Lower lobe of right lung (tissue), 2 donors: ENCODE measurements around the gene BIRC7. TPM values are rescaled to one million over a fixed set of nuclear protein-coding genes. Genes with fewer than 3 reads are reported as not detected.

Experiments used
- ATAC-seq, 2 donors: fragments of 200-7000 bp; cut with Tn5 transposase; one replicate each; pipeline ENCODE4 v1.9.1; 2020 to 2022; ENCODE audit warnings: mild to moderate bottlenecking in 2 of 2, moderate library complexity in 2 of 2
- DNase-seq: peaks from one replicate; pipeline ENCODE4 v3.0.0-alpha.2; 2020
- H3K27ac ChIP-seq: fragments of 200-600 bp; one replicate; pipeline ENCODE4 v1.8.0; 2022
- H3K27me3 ChIP-seq: fragments of 200-600 bp; one replicate; pipeline ENCODE4 v1.8.0; 2022; ENCODE audit warnings: low read depth
- H3K36me3 ChIP-seq: fragments of 200-600 bp; one replicate; pipeline ENCODE4 v1.8.0; 2022; ENCODE audit warnings: mild to moderate bottlenecking
- H3K4me1 ChIP-seq: fragments of 200-600 bp; one replicate; pipeline ENCODE4 v1.8.0; 2022
- H3K4me3 ChIP-seq: fragments of 200-600 bp; one replicate; pipeline ENCODE4 v1.8.0; 2022; ENCODE audit warnings: mild to moderate bottlenecking
- H3K9me3 ChIP-seq: fragments of 200-600 bp; one replicate; pipeline ENCODE4 v1.8.0; 2022
- CTCF ChIP-seq: fragments of 200-600 bp; IDR thresholded peaks from one replicate; pipeline ENCODE4 v1.8.0; 2022; ENCODE audit warnings: antibody characterized with exemption, mild to moderate bottlenecking
- intact Hi-C: fragments of 100-400 bp; cut with DNase I; formaldehyde crosslinking; loops from one replicate; pipeline ENCODE4 v1.11.0; 2022
- total RNA-seq: library from RNA; stranded (reverse); fragmentation: NEBNext Ultra II Directional; extraction: Animal tissue kit (Norgen Biotek cat#: 25700); gene quantifications from one replicate; pipeline ENCODE4 v1.2.1, GENCODE V29; 2021
- donor health status: DM: no; HTN: yes; CAD: no; lungs with severe emphysema.

Gene BIRC7
- total RNA-seq, 1 donor from 2014 or later = 15.9 TPM

GRCh38 chr20:63226042-63226943 lies 9.4 kb upstream of the BIRC7 start:
- H3K27me3 ChIP-seq = peaks cover 48% of the 10 kb centered on the region
- TF ChIP-seq CTCF = no peak
- H3K4me3 ChIP-seq = no peak overlapping the region
- no peaks in the 10 kb centered on the region for H3K4me1 ChIP-seq
- no peak for ATAC-seq
- no peaks in the 10 kb centered on the region for H3K9me3 ChIP-seq
- no peaks in the 10 kb centered on the region for H3K36me3 ChIP-seq
- no peak overlapping the region for H3K27ac ChIP-seq
- no peak for DNase-seq
- intact Hi-C loops = no loop called here

- ATAC-seq = no peak
- Histone ChIP-seq H3K27ac (no peak overlapping the region), H3K9me3 (no peaks in the 10 kb centered on the region), H3K4me3 (no peak overlapping the region), H3K36me3 (no peaks in the 10 kb centered on the region), H3K27me3 (peaks cover 47% of the 10 kb centered on the region), H3K4me1 (no peaks in the 10 kb centered on the region)
- intact Hi-C loops = no loop called here
- no peak for DNase-seq
- no peak for TF ChIP-seq CTCF
Observed at GRCh38 chr20:63227260-63227659, 8.4 kb upstream of the BIRC7 start.

GRCh38 chr20:63228806-63229205 lies 6.9 kb upstream of the BIRC7 start:
- Histone ChIP-seq H3K27me3 (peaks cover 44% of the 10 kb centered on the region), H3K27ac (no peak overlapping the region), H3K36me3 (no peaks in the 10 kb centered on the region), H3K4me3 (no peak overlapping the region), H3K9me3 (no peaks in the 10 kb centered on the region), H3K4me1 (no peaks in the 10 kb centered on the region)
- no peak for TF ChIP-seq CTCF
- DNase-seq = no peak
- no peak for ATAC-seq
- intact Hi-C loops = no loop called here

- Histone ChIP-seq H3K4me3 (no peak overlapping the region), H3K36me3 (no peaks in the 10 kb centered on the region), H3K9me3 (no peaks in the 10 kb centered on the region), H3K27ac (no peak overlapping the region), H3K4me1 (no peaks in the 10 kb centered on the region), H3K27me3 (peaks cover 52% of the 10 kb centered on the region)
- intact Hi-C loops = no loop called here
- peak; percentile 35 to 40 for ATAC-seq
- no peak for DNase-seq
- TF ChIP-seq CTCF = peak; percentile 44
Observed at GRCh38 chr20:63230800-63231268, 4.9 kb upstream of the BIRC7 start.

GRCh38 chr20:63232235-63233060 lies 3.3 kb upstream of the BIRC7 start:
- ATAC-seq = no peak
- intact Hi-C loops = no loop called here

More at GRCh38 chr20:63232235-63233060, 3.3 kb upstream of the BIRC7 start:
- Histone ChIP-seq H3K4me1 (no peaks in the 10 kb centered on the region), H3K27me3 (peaks cover 69% of the 10 kb centered on the region), H3K27ac (no peak overlapping the region), H3K9me3 (no peaks in the 10 kb centered on the region), H3K36me3 (no peaks in the 10 kb centered on the region), H3K4me3 (no peak overlapping the region)
- DNase-seq = no peak
- no peak for TF ChIP-seq CTCF
